ENCODE measurements around the gene SAMD11. TPM values are rescaled to one million over a fixed set of nuclear protein-coding genes. Genes with fewer than 3 reads are reported as not detected.

SAMD11 gene
- total RNA-seq, 1 donor from 2014 or later: 6.0 TPM

DNA sequence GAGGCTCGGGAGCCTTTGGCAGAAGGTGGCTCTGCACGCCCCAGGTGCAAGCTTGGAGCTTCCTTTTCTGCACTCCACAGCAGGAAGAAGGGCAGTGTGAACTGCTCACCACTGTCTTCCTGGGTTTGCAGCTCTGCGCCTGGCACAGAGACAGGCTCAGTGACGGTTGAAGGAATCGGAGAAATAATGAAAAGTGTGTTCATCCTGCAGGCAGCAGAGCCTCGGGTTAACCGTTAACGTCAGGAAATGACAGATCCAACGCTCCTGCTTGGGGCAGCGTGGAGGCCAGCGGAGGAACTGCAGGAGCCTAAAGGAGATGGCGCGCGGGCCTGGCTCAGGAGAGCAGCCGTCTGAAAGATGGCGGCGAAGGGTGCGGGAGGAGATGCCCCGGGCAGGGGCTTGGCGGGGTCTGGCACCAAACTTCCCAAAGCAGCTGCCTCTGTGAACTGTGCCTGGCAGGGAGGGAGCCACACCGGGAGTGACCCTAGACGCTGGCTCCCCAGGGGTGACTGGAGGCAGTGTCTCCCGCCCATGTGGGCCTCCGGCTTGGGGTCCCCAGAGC, 10.9 kb upstream of the SAMD11 start:
- H3K4me1 ChIP-seq: peaks cover 5% of the 10 kb centered on the region
- no peaks in the 10 kb centered on the region for H3K9me3 ChIP-seq
- no peaks in the 10 kb centered on the region for H3K36me3 ChIP-seq
- H3K4me3 ChIP-seq: no peak overlapping the region
- ATAC-seq (no peak), DNase-seq (peak; percentile 51)
- H3K27me3 ChIP-seq: peaks cover 59% of the 10 kb centered on the region
- no peak for TF ChIP-seq CTCF (IDR thresholded peaks at IDR 0.05)
- no peak overlapping the region for H3K27ac ChIP-seq
- intact Hi-C loops (cut with DNase I): no loop called here

- peaks cover 5% of the 10 kb centered on the region for H3K4me1 ChIP-seq
- no peak overlapping the region for H3K4me3 ChIP-seq
- peaks cover 67% of the 10 kb centered on the region for H3K27me3 ChIP-seq
- no peak for TF ChIP-seq CTCF (IDR thresholded peaks at IDR 0.05)
- H3K36me3 ChIP-seq: no peaks in the 10 kb centered on the region
- peak; percentile 58 for DNase-seq
- intact Hi-C loops (cut with DNase I): no loop called here
- no peak for ATAC-seq
- H3K27ac ChIP-seq: no peak overlapping the region
- H3K9me3 ChIP-seq: no peaks in the 10 kb centered on the region
Observed at GRCh38 chr1:913491-914130, 10.1 kb upstream of the SAMD11 start.

- intact Hi-C loops (cut with DNase I): no loop called here
- peak; percentile 25 for DNase-seq
- peaks cover 5% of the 10 kb centered on the region for H3K4me1 ChIP-seq
- no peak overlapping the region for H3K27ac ChIP-seq
- H3K4me3 ChIP-seq: no peak overlapping the region
- peaks cover 74% of the 10 kb centered on the region for H3K27me3 ChIP-seq
- H3K36me3 ChIP-seq: no peaks in the 10 kb centered on the region
- H3K9me3 ChIP-seq: no peaks in the 10 kb centered on the region
- TF ChIP-seq CTCF (IDR thresholded peaks at IDR 0.05): no peak
- no peak for ATAC-seq
Observed at GRCh38 chr1:914131-914890, 9.4 kb upstream of the SAMD11 start.

DNA sequence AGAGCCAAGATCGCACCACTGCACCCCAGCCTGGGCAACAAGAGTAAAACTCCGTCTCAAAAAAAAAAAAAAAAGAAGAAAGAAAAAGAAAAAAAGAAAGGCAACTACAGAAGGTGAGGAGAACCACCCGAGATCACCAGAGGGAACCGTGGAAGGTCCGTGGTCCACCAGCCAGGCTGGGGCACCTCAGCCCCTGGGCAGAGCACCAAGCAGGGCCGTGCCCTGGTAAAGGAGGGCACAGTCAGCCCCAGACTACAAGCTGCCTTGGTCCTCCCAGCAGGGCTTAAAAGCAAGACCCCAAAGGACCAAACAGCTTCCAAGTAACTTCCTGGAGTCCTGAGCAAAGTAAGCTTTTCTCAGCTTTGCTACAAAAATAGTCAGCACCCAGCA, 8.8 kb upstream of the SAMD11 start:
- intact Hi-C loops (cut with DNase I): no loop called here
- Histone ChIP-seq H3K27me3 (peaks cover 80% of the 10 kb centered on the region), H3K4me3 (no peak overlapping the region), H3K4me1 (peaks cover 5% of the 10 kb centered on the region), H3K36me3 (no peaks in the 10 kb centered on the region), H3K27ac (no peak overlapping the region), H3K9me3 (no peaks in the 10 kb centered on the region)
- ATAC-seq (no peak), DNase-seq (peak; percentile 18)
- TF ChIP-seq CTCF (IDR thresholded peaks at IDR 0.05): no peak

DNA sequence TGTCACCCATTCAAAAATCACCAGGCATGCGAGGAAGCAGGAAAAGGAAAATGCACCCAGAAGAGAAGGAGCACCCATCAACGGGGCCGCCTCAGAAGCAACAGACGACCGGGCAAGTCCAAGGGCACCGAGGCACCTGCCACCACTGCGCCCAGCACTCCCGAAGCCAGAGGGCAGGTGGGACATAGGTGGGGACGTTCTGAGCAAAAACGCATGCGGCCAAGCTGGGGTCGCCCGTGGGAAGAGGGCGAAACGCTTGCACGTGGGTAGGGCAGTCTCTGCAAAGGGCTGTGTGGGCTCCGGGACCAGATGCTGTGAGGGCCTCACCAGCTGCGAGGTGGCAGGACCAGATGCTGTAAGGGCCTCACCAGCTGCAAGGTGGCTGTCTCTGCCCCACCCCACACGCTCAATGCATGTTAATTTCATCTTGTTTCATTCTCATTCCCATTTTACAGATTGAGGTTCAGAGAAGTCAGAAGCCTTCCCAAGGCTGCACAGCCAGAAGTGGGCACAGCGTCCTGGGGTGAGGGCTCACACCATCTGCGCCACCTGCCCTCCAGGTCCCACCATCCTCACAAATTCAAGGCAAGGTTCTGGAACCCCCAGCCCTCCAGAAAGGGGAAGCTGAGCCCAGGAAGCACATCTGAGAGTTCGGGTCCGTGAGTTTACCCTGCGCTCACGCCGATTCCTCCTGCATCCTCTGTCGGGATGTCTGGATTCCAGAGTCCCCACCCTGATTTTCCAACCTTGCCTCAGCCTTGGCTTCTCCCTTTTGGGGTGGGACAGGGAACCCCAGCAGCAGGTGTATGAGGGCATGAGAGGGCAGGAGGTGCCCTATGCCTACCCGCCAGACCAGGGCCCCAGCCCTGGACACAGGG, 8.2 kb upstream of the SAMD11 start:
- intact Hi-C loops (cut with DNase I): no loop called here
- no peak for TF ChIP-seq CTCF (IDR thresholded peaks at IDR 0.05)
- Histone ChIP-seq H3K4me3 (no peak overlapping the region), H3K27me3 (peaks cover 81% of the 10 kb centered on the region), H3K9me3 (no peaks in the 10 kb centered on the region), H3K36me3 (no peaks in the 10 kb centered on the region), H3K27ac (no peak overlapping the region), H3K4me1 (peaks cover 8% of the 10 kb centered on the region)
- DNase-seq: peak; percentile 54
- ATAC-seq: no peak
